H1 (cell line): ENCODE data around the gene APOL1. TPM values are rescaled to one million over a fixed set of nuclear protein-coding genes. Genes with fewer than 3 reads are reported as not detected.

ENCODE experiments used
- ATF2 ChIP-seq: IDR thresholded peaks from 2 replicates; pipeline ENCODE4 v1.6.1; 2012; ENCODE audit warnings: low read length, inconsistent platforms
- CHD7 ChIP-seq: fragments of 300-600 bp; sonication (generic); IDR thresholded peaks from 2 replicates; pipeline ENCODE4 v1.7.1; 2012; ENCODE audit warnings: low read length, moderate library complexity, mild to moderate bottlenecking, inconsistent platforms; ENCODE audit not compliant: insufficient replicate concordance
- EGR1 ChIP-seq: IDR thresholded peaks from 2 replicates; pipeline ENCODE4 v1.6.1; 2011; ENCODE audit warnings: low read depth, low read length, borderline replicate concordance
- SAP30 ChIP-seq: fragments of 300-600 bp; sonication (generic); IDR thresholded peaks from 2 replicates; pipeline ENCODE4 v1.7.1; 2012; ENCODE audit warnings: low read length, moderate library complexity, mild to moderate bottlenecking, inconsistent platforms; ENCODE audit not compliant: insufficient read depth, insufficient replicate concordance
- SP4 ChIP-seq: IDR thresholded peaks from 2 replicates; pipeline ENCODE4 v1.6.1; 2012; ENCODE audit warnings: low read length, inconsistent platforms
- TEAD4 ChIP-seq: IDR thresholded peaks from 2 replicates; pipeline ENCODE4 v1.6.1; 2012; ENCODE audit warnings: low read depth, low read length, inconsistent platforms, mixed read lengths
- polyA plus RNA-seq, 7 experiments: library from polyadenylated mRNA; depleted of rRNA in 3 of 7; stranded (reverse) in 5 of 7; unstranded in 2 of 7; fragments of >200 nt in 5 of 7; fragments of 200-250 nt in 2 of 7; gene quantifications; 1 replicate in 5 of 7; 2 replicates in 1 of 7; 4 replicates in 1 of 7; pipeline versions ENCODE4 v1.2.1 to v1.2.3, GENCODE V29; 2011 to 2013; ENCODE audit warnings: missing spikeins in 2 of 7, mixed read lengths in 2 of 7
- total RNA-seq: library from RNA; stranded (reverse); fragmentation: NEBNext Ultra II Directional; extraction: Animal tissue kit (Norgen Biotek cat#: 25700); gene quantifications from 2 replicates; pipeline ENCODE4 v1.2.1, GENCODE V29; 2021

The APOL1 gene
- total and polyA plus RNA-seq, 2 of the 8 experiments (the other 6 are each of a cell fraction or from before 2014, with no cell fraction given): not detected

DNA sequence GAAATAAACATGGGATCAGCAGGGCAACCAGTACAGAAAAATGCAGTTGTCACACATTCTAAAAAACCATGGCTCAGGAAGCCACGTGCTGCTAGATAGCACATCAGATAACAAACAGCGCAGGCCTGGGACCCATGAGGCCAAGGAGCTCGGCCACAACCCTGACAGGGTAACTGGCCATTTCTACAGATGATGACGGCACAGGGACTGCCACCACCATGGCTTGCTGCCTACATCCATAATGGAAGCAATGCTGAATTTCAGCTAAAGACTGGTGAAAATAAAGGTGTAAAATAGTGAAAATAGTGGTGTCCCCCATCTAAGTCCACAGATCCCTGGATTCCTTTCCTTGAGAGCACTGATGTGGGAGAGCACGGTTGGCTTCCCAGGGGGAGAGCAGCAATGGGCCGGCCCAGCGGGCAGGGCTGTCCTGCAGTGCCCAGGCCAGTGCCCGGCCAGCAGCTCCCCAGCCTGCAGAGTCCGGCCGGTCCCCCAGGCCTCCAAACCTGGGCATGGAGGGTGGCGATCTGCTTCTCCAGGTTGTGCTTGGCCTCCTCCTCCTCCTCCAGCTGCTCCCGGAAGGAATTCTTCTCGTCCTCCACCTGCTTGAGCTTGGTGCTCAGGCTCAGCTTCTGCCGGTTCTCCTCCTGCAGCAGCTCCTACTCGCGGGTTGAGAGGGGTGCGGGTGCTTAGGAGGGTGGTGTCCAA, 40.0 kb downstream of the APOL1 start (continued):
- TF ChIP-seq SAP30: no peak
- no peak for TF ChIP-seq TEAD4
- TF ChIP-seq CHD7: no peak
- no peak for TF ChIP-seq EGR1
- no peak for TF ChIP-seq ATF2
- TF ChIP-seq SP4: no peak
